Measurements from ENCODE around the gene ARHGAP30.
A peak's percentile ranks its signal among the peaks of the same experiment; 100 is the strongest.

Gene ARHGAP30

GRCh38 chr1:161013488-161014230 is 56.0 kb downstream of the ARHGAP30 start:
- peak; percentile 36 for DNase-seq (ENCODE audit: low read depth)

DNA sequence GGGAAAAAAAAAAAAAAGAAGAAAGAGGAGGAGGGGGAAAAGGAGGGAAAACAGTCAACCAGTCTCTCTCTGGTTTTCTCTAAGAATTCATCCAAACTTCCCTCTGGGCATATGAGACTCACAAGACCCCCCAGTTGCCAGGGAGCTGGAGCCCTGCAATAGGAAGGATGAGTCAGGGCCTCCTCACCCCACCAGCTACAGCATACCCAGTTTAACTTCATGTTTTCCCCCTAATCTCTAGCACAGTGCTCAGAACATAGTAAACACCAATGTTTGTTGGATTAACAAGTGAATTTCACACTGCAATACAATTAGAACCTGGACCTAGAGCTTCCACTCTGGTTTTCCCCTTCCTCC is 56.6 kb downstream of the ARHGAP30 start:
- DNase-seq (ENCODE audit: low read depth), result no peak

- DNase-seq (ENCODE audit: low read depth), result no peak
Observed at GRCh38 chr1:161012420-161012819, 57.3 kb downstream of the ARHGAP30 start.

DNA sequence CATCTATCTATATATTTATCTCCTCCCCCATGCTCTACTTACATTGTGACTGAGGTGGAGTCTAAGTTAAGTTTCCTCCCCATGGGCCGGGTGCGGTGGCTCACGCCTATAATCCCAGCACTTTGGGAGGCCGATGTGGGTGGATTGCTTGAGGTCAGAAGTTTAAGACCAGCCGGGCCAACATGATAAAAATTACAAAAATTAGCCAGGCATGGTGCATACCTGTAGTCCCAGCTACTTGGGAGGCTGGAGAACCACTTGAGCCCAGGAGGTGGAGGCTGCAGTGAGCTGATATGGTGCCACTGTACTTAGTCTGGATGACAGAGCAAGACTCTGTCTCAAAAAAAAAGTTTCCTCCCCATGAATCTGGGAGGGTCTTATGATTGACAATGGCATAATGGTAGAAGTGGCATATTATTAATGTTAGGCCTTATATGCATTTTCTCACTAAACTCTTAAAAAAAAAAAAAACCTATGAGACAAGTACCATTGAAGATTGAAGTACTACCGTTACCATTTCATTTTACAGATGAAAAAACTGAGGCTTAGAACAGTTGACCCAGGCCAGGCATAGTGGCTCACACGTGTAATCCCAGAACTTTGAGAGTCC is 60.0 kb downstream of the ARHGAP30 start:
- DNase-seq (ENCODE audit: low read depth), result no peak

- DNase-seq (ENCODE audit: low read depth), result no peak
Observed at GRCh38 chr1:161008869-161009510, 60.7 kb downstream of the ARHGAP30 start.

DNA sequence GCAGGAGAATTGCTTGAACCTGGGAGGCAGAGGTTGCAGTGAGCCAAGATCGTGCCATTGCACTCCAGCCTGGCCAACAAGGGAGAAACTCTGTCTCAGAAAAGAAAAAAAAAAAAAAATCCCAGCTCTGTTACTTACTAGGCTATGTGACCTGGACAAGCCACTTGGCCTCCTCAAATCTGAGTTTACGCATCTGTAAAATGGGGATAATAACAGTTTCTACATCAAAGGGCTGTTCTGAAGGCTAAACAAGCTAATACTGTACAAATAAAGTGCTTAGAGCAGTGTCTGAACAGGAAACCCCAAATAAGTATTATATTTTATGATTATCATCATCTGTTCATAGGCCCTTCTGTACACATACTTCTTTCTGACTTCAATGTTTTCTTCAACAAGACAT is 62.3 kb downstream of the ARHGAP30 start:
- DNase-seq (ENCODE audit: low read depth), result no peak

DNA sequence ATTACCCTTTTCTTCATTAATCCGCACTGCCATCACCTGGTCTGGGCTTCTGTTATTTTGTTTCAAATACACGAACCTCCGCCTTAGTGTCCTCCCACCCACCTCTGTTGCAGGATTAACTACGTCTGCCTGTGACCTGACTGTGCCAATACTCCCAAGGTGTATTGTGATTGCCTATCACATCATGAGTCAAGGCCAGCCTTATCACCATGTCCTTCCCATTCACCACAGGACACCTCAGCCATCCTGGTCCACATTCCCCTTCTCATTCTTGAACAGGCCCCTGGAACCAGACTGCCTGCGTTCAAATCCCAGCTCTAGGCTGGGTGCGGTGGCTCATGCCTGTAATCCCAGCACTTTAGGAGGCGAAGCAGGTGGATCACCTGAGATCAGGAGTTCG is 63.1 kb downstream of the ARHGAP30 start:
- no peak for DNase-seq (ENCODE audit: low read depth)

- no peak for DNase-seq (ENCODE audit: low read depth)
Observed at GRCh38 chr1:161001525-161001924, 68.2 kb downstream of the ARHGAP30 start.

DNA sequence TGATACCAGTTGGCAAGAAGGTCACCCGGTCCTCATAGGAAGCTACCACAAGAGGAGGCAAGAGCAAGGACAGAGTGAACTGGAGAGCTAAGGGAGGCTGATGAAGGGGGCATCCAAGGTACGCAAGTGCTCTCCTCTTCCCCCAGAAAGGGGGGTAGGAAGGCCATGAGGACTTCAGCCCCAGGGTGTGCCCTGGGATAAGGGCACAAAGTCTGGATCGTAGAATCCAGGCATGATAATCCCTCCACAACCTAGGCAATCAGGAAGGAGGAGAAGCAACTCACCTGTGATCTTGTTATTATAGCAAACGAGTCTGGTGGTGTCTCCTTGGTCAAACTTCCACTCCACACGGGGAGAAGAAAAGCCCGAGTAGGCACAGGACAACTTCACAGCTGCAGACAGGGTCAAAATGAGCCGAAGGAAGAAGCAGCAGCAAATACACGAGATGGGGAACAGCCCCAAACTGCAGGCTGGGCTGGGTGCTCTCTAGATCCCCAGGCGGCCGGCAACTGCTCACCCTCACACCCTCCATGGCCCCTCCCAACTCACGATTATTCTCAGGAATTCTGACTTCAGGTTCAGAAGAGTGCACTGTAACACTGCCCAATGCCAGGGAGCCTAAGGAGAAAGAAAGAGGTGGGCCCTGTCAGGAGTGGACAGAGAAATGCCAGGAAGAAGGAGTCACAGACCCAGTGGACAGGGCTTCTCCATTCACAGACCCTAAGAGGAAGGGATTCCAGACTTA is 68.8 kb downstream of the ARHGAP30 start:
- DNase-seq (ENCODE audit: low read depth), result no peak

DNA sequence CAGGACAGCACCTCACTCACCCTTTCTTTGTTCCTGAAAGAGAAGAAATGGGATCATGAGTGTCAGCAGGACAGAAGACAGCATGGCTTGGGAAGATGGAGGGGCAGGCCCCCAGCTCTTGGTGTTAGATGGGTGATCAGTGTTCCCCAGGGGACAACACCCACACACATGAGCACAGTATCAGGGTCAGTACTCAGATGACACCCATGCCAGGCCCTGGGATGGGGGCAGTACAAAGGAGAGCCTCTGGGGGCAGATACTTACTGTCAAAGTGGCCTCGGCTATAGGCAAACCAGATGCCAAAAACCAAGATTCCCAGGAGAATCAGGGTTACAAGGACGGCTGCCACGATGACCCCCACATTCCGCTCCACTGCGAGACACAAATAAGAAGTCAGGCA is 70.3 kb downstream of the ARHGAP30 start:
- DNase-seq (ENCODE audit: low read depth), result no peak

GRCh38 chr1:160997323-160998038 is 72.2 kb downstream of the ARHGAP30 start:
- DNase-seq (ENCODE audit: low read depth), result peak; percentile 42
